K562 (cell line): Measurements from ENCODE around the gene FTL. TPM values are rescaled to one million over a fixed set of nuclear protein-coding genes. Genes with fewer than 3 reads are reported as not detected.
A peak's percentile ranks its signal among the peaks of the same experiment; 100 is the strongest.

Experiments used
- ELF1 ChIP-seq: fragments of 200-800 bp; sonication (Bioruptor generic); IDR thresholded peaks from 2 replicates; pipeline ENCODE4 v1.6.1; 2016; ENCODE audit warnings: missing genetic modification characterization, missing compliant biosample characterization
- EZH2 ChIP-seq: IDR thresholded peaks from 2 replicates; pipeline ENCODE4 v1.6.1; 2012; ENCODE audit warnings: low read depth, mild to moderate bottlenecking, inconsistent platforms, low read length, borderline replicate concordance
- HNRNPK ChIP-seq: fragments of 200-400 bp; formaldehyde crosslinking; IDR thresholded peaks from one replicate; pipeline ENCODE4 v1.6.1; 2018; ENCODE audit warnings: mild to moderate bottlenecking, low read depth, low read length; ENCODE audit not compliant: poor library complexity, severe bottlenecking
- HNRNPLL ChIP-seq: fragments of 200-400 bp; formaldehyde crosslinking; IDR thresholded peaks from 2 replicates; pipeline ENCODE4 v1.6.1; 2017; ENCODE audit warnings: low read length, low read depth, mild to moderate bottlenecking; ENCODE audit not compliant: poor library complexity, severe bottlenecking
- IFI16 ChIP-seq: fragments of 250-450 bp; sonication (Bioruptor Pico); IDR thresholded peaks from 2 replicates; pipeline ENCODE4 v2.1.2; 2022; ENCODE audit warnings: mild to moderate bottlenecking, inconsistent platforms
- KLF1 ChIP-seq: fragments of 450-650 bp; IDR thresholded peaks from 2 replicates; pipeline ENCODE4 v1.6.1; 2016; ENCODE audit warnings: missing genetic modification characterization, missing compliant biosample characterization
- MAFK ChIP-seq: IDR thresholded peaks from 2 replicates; pipeline ENCODE4 v1.6.1; 2011; ENCODE audit warnings: low read length, improper control_type of control experiment
- MEF2D ChIP-seq: conservative IDR thresholded peaks from 2 replicates; pipeline ENCODE4 v1.6.1; 2016; ENCODE audit warnings: low read depth, missing genetic modification characterization, missing compliant biosample characterization
- NRF1 ChIP-seq, 2 experiments: fragments of 450-650 bp; IDR thresholded peaks in 1 of 2; conservative IDR thresholded peaks in 1 of 2; 2 replicates each; pipeline ENCODE4 v1.6.1; 2014; ENCODE audit warnings: mild to moderate bottlenecking in 2 of 2
- PHF20 ChIP-seq: fragments of 450-650 bp; IDR thresholded peaks from 2 replicates; pipeline ENCODE4 v1.6.1; 2018; ENCODE audit not compliant: partially characterized antibody
- SMAD2 ChIP-seq: fragments of 150-350 bp; IDR thresholded peaks from 2 replicates; pipeline ENCODE4 v1.6.1; 2014; ENCODE audit warnings: low read depth, mild to moderate bottlenecking, low read length
- SUPT5H ChIP-seq: fragments of 450-650 bp; IDR thresholded peaks from 2 replicates; pipeline ENCODE4 v1.6.1; 2016
- TEAD4 ChIP-seq, 2 experiments: sonication (generic) in 1 of 2; formaldehyde crosslinking in 1 of 2; IDR thresholded peaks; 2 replicates each; pipeline versions ENCODE4 v1.6.1 to v1.8.0; 2012 to 2022; ENCODE audit warnings: borderline replicate concordance in 1 of 2, inconsistent platforms in 1 of 2, low read length in 1 of 2, mild to moderate bottlenecking in 1 of 2, missing genetic modification reagents in 1 of 2
- WHSC1 ChIP-seq: IDR thresholded peaks from one replicate; pipeline ENCODE4 v1.6.1; 2012; ENCODE audit warnings: low read length, control low read depth, inconsistent platforms
- polyA plus RNA-seq, 8 experiments: library from polyadenylated mRNA; depleted of rRNA in 4 of 8; stranded (reverse) in 5 of 8; unstranded in 3 of 8; fragments of >200 nt; fragmentation: Nextera tagmentation in 2 of 8; fragmentation: Illumina TruSeq in 1 of 8; extraction: Ambion mirVana in 2 of 8; extraction: Trizol in 1 of 8; gene quantifications; 2 replicates each; pipeline versions ENCODE4 v1.2.1 to v1.2.3, GENCODE V29; 2011 to 2014; ENCODE audit warnings: inconsistent platforms in 1 of 8, missing spikeins in 1 of 8
- total RNA-seq, 7 experiments: library from RNA; depleted of rRNA in 6 of 7; stranded (reverse); fragments of >200 nt in 6 of 7; fragmentation: Illumina TruSeq in 2 of 7; extraction: Trizol in 2 of 7; gene quantifications; 2 replicates each; pipeline versions ENCODE4 v1.2.1 to v1.2.3, GENCODE V29; 2011 to 2021; ENCODE audit warnings: low replicate concordance in 1 of 7
- TF ChIP-seq, protein P1 (sequence below): fragments of 150-350 bp; IDR thresholded peaks from 2 replicates; pipeline ENCODE4 v1.6.1; 2014; ENCODE audit warnings: low read depth, mild to moderate bottlenecking, low read length, borderline replicate concordance
- TF ChIP-seq, protein P2 (sequence below), 3 experiments: fragments of 200-800 bp in 1 of 3; fragments of 250-450 bp in 1 of 3; fragments of 450-650 bp in 1 of 3; sonication (Bioruptor Pico) in 1 of 3; sonication (Bioruptor generic) in 1 of 3; formaldehyde crosslinking in 1 of 3; IDR thresholded peaks; 2 replicates each; pipeline versions ENCODE4 v1.6.1 to v1.8.0; 2016 to 2022; ENCODE audit warnings: mild to moderate bottlenecking in 2 of 3, missing genetic modification characterization in 2 of 3, missing compliant biosample characterization in 1 of 3, moderate library complexity in 1 of 3
- TF ChIP-seq, protein P3 (sequence below): fragments of 250-450 bp; sonication (Bioruptor Pico); IDR thresholded peaks from 2 replicates; pipeline ENCODE4 v1.4.0; 2020; ENCODE audit warnings: mild to moderate bottlenecking
- TF ChIP-seq, protein P4 (sequence below): sonication (generic); formaldehyde crosslinking; IDR thresholded peaks from 2 replicates; pipeline ENCODE4 v1.8.1; 2023; ENCODE audit warnings: mild to moderate bottlenecking, missing genetic modification reagents

Gene FTL
- total and polyA plus RNA-seq, 9 of the 15 experiments (the other 6 are each of a cell fraction or from before 2014, with no cell fraction given): 1,231 to 27,415 (median 3,965) TPM

DNA sequence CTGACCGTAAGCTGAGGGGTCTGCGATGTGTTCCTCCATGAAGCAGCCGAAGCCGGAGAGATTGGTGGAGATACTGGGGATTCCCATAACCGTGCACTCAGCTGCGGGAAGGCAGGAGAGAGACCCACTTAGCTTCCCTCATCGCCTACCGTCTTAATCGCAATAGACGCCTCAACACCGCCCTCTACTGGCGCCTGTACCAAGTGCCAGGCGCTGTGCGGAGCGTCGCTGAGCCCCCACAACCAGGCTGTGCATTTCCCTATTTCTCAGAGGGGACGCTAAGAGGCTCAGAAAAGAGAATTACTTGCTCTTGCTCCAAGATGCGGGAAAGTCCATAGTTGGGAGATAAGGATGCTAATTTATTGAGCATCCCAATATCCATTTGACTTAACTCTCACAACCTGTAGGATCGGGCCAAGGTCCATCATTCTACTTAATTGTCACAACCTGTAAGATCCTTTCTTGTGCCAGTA is 5.8 kb downstream of the FTL start (continued):
- TF ChIP-seq, protein P1, sequence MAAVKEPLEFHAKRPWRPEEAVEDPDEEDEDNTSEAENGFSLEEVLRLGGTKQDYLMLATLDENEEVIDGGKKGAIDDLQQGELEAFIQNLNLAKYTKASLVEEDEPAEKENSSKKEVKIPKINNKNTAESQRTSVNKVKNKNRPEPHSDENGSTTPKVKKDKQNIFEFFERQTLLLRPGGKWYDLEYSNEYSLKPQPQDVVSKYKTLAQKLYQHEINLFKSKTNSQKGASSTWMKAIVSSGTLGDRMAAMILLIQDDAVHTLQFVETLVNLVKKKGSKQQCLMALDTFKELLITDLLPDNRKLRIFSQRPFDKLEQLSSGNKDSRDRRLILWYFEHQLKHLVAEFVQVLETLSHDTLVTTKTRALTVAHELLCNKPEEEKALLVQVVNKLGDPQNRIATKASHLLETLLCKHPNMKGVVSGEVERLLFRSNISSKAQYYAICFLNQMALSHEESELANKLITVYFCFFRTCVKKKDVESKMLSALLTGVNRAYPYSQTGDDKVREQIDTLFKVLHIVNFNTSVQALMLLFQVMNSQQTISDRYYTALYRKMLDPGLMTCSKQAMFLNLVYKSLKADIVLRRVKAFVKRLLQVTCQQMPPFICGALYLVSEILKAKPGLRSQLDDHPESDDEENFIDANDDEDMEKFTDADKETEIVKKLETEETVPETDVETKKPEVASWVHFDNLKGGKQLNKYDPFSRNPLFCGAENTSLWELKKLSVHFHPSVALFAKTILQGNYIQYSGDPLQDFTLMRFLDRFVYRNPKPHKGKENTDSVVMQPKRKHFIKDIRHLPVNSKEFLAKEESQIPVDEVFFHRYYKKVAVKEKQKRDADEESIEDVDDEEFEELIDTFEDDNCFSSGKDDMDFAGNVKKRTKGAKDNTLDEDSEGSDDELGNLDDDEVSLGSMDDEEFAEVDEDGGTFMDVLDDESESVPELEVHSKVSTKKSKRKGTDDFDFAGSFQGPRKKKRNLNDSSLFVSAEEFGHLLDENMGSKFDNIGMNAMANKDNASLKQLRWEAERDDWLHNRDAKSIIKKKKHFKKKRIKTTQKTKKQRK: no peak
- TF ChIP-seq SMAD2: no peak
- no peak for TF ChIP-seq IFI16 (CRISPR knock-in tag)
- TF ChIP-seq, protein P2, sequence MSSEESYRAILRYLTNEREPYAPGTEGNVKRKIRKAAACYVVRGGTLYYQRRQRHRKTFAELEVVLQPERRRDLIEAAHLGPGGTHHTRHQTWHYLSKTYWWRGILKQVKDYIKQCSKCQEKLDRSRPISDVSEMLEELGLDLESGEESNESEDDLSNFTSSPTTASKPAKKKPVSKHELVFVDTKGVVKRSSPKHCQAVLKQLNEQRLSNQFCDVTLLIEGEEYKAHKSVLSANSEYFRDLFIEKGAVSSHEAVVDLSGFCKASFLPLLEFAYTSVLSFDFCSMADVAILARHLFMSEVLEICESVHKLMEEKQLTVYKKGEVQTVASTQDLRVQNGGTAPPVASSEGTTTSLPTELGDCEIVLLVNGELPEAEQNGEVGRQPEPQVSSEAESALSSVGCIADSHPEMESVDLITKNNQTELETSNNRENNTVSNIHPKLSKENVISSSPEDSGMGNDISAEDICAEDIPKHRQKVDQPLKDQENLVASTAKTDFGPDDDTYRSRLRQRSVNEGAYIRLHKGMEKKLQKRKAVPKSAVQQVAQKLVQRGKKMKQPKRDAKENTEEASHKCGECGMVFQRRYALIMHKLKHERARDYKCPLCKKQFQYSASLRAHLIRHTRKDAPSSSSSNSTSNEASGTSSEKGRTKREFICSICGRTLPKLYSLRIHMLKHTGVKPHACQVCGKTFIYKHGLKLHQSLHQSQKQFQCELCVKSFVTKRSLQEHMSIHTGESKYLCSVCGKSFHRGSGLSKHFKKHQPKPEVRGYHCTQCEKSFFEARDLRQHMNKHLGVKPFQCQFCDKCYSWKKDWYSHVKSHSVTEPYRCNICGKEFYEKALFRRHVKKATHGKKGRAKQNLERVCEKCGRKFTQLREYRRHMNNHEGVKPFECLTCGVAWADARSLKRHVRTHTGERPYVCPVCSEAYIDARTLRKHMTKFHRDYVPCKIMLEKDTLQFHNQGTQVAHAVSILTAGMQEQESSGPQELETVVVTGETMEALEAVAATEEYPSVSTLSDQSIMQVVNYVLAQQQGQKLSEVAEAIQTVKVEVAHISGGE (CRISPR knock-in tag; IDR thresholded peaks at IDR 0.05): no peak
- TF ChIP-seq MEF2D (tag): no peak
- TF ChIP-seq PHF20: no peak
- TF ChIP-seq NRF1 (conservative IDR thresholded peaks at IDR 0.05 in 1 of 2, IDR thresholded peaks at IDR 0.05 in 1 of 2): no peak
- TF ChIP-seq SUPT5H: no peak
- TF ChIP-seq, protein P3, sequence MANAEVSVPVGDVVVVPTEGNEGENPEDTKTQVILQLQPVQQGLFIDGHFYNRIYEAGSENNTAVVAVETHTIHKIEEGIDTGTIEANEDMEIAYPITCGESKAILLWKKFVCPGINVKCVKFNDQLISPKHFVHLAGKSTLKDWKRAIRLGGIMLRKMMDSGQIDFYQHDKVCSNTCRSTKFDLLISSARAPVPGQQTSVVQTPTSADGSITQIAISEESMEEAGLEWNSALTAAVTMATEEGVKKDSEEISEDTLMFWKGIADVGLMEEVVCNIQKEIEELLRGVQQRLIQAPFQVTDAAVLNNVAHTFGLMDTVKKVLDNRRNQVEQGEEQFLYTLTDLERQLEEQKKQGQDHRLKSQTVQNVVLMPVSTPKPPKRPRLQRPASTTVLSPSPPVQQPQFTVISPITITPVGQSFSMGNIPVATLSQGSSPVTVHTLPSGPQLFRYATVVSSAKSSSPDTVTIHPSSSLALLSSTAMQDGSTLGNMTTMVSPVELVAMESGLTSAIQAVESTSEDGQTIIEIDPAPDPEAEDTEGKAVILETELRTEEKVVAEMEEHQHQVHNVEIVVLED (CRISPR knock-in tag): no peak
- TF ChIP-seq TEAD4 (IDR thresholded peaks at IDR 0.05; ENCODE audit: low read length): peak; percentile 7; the same call in 1 of the 2 replicates
- no peak for TF ChIP-seq TEAD4 (CRISPR knock-in tag; IDR thresholded peaks at IDR 0.05; ENCODE audit: borderline replicate concordance)
- no peak for TF ChIP-seq WHSC1
- no peak for TF ChIP-seq HNRNPLL
- no peak for TF ChIP-seq EZH2
- TF ChIP-seq MAFK: no peak
- no peak for TF ChIP-seq KLF1 (tag)
- no peak for TF ChIP-seq HNRNPK
- TF ChIP-seq, protein P4, sequence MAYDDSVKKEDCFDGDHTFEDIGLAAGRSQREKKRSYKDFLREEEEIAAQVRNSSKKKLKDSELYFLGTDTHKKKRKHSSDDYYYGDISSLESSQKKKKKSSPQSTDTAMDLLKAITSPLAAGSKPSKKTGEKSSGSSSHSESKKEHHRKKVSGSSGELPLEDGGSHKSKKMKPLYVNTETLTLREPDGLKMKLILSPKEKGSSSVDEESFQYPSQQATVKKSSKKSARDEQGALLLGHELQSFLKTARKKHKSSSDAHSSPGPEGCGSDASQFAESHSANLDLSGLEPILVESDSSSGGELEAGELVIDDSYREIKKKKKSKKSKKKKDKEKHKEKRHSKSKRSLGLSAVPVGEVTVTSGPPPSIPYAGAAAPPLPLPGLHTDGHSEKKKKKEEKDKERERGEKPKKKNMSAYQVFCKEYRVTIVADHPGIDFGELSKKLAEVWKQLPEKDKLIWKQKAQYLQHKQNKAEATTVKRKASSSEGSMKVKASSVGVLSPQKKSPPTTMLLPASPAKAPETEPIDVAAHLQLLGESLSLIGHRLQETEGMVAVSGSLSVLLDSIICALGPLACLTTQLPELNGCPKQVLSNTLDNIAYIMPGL (CRISPR knock-in tag): peak; percentile 70; the same call in 1 of the 2 replicates
- TF ChIP-seq ELF1 (tag): no peak
